ENCODE measurements around the gene STX5. TPM values are rescaled to one million over a fixed set of nuclear protein-coding genes. Genes with fewer than 3 reads are reported as not detected.
"Not testable (repeated sequence)": the region's sequence is repeated elsewhere in the genome, so short reads cannot be mapped to it uniquely, and the experiment has no call there.

The STX5 gene
- total RNA-seq, 5 donors from 2014 or later (not counting 1 experiment from before 2014, with no cell fraction given), result 49.3 to 132 (median 58.0) TPM

DNA sequence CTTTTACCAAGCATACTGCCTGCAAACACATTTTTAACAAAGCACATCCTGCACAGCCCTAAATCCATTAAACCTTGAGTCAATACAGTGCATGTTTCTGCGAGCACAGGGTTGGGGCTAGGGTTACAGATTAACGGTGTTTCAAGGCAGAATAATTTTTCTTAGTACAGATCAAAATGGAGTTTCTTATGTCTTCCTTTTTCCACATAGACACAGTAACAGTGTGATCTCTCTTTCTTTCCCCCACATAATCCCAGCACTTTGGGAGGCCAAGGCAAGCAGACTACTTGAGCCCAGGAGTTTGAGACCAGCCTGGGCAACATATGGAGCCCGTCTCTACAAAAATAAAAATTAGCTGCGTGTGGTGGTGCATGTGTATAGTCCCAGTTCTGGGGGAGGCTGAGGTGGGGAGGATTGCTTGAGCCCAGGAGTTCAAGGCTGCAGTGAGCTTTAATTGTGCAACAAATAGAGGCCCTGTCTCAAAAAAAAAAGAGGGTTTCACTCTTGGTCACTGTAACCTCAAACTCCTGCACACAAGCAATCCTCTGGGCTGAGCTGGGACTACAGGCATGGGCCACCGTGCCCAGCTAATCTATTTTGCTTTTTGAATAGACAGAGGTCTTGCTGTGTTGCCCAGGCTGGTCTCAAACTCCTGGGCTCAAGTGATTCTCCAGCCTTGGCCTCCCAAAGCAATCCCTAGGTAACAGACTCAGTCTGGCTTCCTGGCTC lies 29.1 kb upstream of the STX5 start:
- no peak overlapping the region for H3K4me3 ChIP-seq (ENCODE audit: control insufficient read depth in 1 of 2, extremely low read depth in 1 of 2, low read length in 1 of 2)
- POLR2A ChIA-PET, result interaction anchor here in 1 of 2 donors (1.2 kb wide), 1 partner anchor 107 kb away, joined by 9 read pairs; the partner anchor contains the start of gene ZBTB3
- H3K36me3 Mint-ChIP-seq, result no peaks in the 10 kb centered on the region
- peaks cover 15 to 27% (median 25%) of the 10 kb centered on the region in 3 donors for H3K4me1 Mint-ChIP-seq
- no peak for DNase-seq
- H3K4me1 ChIP-seq (ENCODE audit: control insufficient read depth in 1 of 2, extremely low read depth in 1 of 2, insufficient read depth in 2 of 2, low read length in 2 of 2), result peaks cover 5 to 18% of the 10 kb centered on the region in 2 experiments
- H3K9me3 Mint-ChIP-seq, result no peaks in the 10 kb centered on the region
- H3K27me3 ChIP-seq (replicated peaks in 1 of 2; ENCODE audit: control insufficient read depth in 2 of 2, extremely low read depth in 1 of 2, insufficient read depth in 2 of 2, low read length in 1 of 2), result no peaks in the 10 kb centered on the region
- no peak overlapping the region for H3K27ac ChIP-seq (ENCODE audit: low read length)
- WGBS (ENCODE audit: insufficient coverage), result 58% methylated on average over 2 of the region's 5 CpGs
- no peaks in the 10 kb centered on the region for H3K36me3 ChIP-seq (ENCODE audit: control insufficient read depth in 2 of 2, extremely low read depth in 1 of 2, insufficient read depth in 1 of 2, low read length in 1 of 2)
- H3K9me3 ChIP-seq, result no peaks in the 10 kb centered on the region
- no peak overlapping the region for H3K27ac Mint-ChIP-seq
- no peak overlapping the region for H3K4me3 Mint-ChIP-seq
- no peaks in the 10 kb centered on the region for H3K27me3 Mint-ChIP-seq
- no peak for ATAC-seq (replicated peaks in 1 of 4)
- CTCF ChIA-PET, result interaction anchor here in 1 of 2 donors (2.9 kb wide), 1 partner anchor 75 kb away, joined by 12 read pairs; no protein-coding TSS in a partner anchor

DNA sequence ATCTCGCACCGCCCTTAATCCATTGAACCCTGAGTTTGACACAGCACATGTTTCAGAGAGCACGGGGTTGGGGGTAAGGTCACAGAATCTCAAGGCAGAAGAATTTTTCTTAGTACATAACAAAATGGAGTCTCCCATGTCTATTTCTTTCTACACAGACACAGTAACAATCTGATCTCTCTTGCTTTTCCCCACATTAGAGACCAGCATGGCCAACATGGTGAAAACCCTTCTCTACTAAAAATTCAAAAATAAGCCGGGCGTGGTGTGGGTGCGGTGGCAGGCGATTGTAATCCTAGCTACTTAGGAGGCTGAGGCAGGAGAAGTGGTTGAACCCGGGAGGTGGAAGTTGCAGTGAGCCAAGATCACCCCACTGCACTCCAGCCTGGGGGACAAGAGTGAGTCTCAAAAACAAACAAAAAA lies 27.4 kb upstream of the STX5 start:
- H3K9me3 Mint-ChIP-seq; H3K27me3 ChIP-seq (replicated peaks in 1 of 2; ENCODE audit: control insufficient read depth in 2 of 2, extremely low read depth in 1 of 2, insufficient read depth in 2 of 2, low read length in 1 of 2); H3K27me3 Mint-ChIP-seq; POLR2A ChIA-PET; ATAC-seq (replicated peaks in 1 of 4); DNase-seq; H3K36me3 ChIP-seq (ENCODE audit: control insufficient read depth in 2 of 2, extremely low read depth in 1 of 2, insufficient read depth in 1 of 2, low read length in 1 of 2); CTCF ChIA-PET; H3K27ac ChIP-seq (ENCODE audit: low read length); H3K27ac Mint-ChIP-seq; H3K9me3 ChIP-seq; H3K4me3 ChIP-seq (ENCODE audit: control insufficient read depth in 1 of 2, extremely low read depth in 1 of 2, low read length in 1 of 2); H3K4me3 Mint-ChIP-seq: not testable (repeated sequence)
- no CpG with 5 or more reads among the region's 8 CpGs for WGBS (ENCODE audit: insufficient coverage)
- peaks cover 13 to 24% of the 10 kb centered on the region in 2 experiments for H3K4me1 ChIP-seq (ENCODE audit: control insufficient read depth in 1 of 2, extremely low read depth in 1 of 2, insufficient read depth in 2 of 2, low read length in 2 of 2)
- H3K36me3 Mint-ChIP-seq, result peaks cover 13% of the 10 kb centered on the region
- peaks cover 21 to 43% (median 37%) of the 10 kb centered on the region in 3 donors for H3K4me1 Mint-ChIP-seq

DNA sequence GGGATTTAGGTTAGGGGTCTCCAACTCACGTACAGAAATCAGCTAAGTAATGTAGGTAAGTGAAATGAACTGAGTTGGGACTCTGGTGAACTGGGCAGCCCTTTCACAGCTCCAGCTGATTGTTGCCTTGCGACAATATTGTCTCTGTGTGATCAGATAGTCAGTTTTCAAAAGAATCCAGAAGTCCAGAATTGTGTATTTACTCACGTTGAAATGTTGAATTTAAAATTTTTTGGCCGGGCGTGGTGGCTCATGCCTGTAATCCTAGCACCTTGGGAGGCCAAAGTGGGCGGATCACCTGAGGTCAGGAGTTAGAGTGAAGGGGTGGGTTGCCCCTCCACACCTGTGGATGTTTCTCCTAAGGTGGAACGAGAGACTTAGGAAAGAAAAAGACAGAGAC lies 26.4 kb upstream of the STX5 start:
- no peaks in the 10 kb centered on the region for H3K9me3 ChIP-seq
- no peak for DNase-seq
- Mint-ChIP-seq H3K4me3 (peak overlapping the region in 1 of 3 donors; percentile 50), H3K36me3 (peaks cover 24% of the 10 kb centered on the region), H3K27ac (no peak overlapping the region), H3K9me3 (no peaks in the 10 kb centered on the region), H3K27me3 (no peaks in the 10 kb centered on the region), H3K4me1 (peaks cover 32 to 54% (median 48%) of the 10 kb centered on the region in 3 donors)
- ChIA-PET POLR2A (interaction anchor here in 1 of 2 donors (0.5 kb wide), 1 partner anchor 39 kb away, joined by 5 read pairs; no protein-coding TSS in a partner anchor), CTCF (interaction anchor here in 1 of 2 donors (0.7 to 0.8 kb wide), 2 partner anchors 21 to 83 kb away, joined by 3 read pairs; no protein-coding TSS in a partner anchor)
- H3K4me3 ChIP-seq (ENCODE audit: control insufficient read depth in 1 of 2, extremely low read depth in 1 of 2, low read length in 1 of 2), result no peak overlapping the region
- H3K36me3 ChIP-seq (ENCODE audit: control insufficient read depth in 2 of 2, extremely low read depth in 1 of 2, insufficient read depth in 1 of 2, low read length in 1 of 2), result peaks cover 0 to 14% of the 10 kb centered on the region in 2 donors
- no peaks in the 10 kb centered on the region for H3K27me3 ChIP-seq (replicated peaks in 1 of 2; ENCODE audit: control insufficient read depth in 2 of 2, extremely low read depth in 1 of 2, insufficient read depth in 2 of 2, low read length in 1 of 2)
- H3K4me1 ChIP-seq (ENCODE audit: control insufficient read depth in 1 of 2, extremely low read depth in 1 of 2, insufficient read depth in 2 of 2, low read length in 2 of 2), result peaks cover 24 to 34% of the 10 kb centered on the region in 2 experiments
- 87% methylated on average over 2 of the region's 7 CpGs for WGBS (ENCODE audit: insufficient coverage)
- ATAC-seq (replicated peaks in 1 of 4), result no peak
- no peak overlapping the region for H3K27ac ChIP-seq (ENCODE audit: low read length)

GRCh38 chr11:62857541-62857982 lies 25.7 kb upstream of the STX5 start:
- H3K36me3 Mint-ChIP-seq, result peaks cover 30% of the 10 kb centered on the region
- peak overlapping the region; percentile 28 to 34 for H3K27ac Mint-ChIP-seq
- H3K9me3 ChIP-seq, result no peaks in the 10 kb centered on the region
- no peak overlapping the region for H3K27ac ChIP-seq (ENCODE audit: low read length)
- ATAC-seq (replicated peaks in 1 of 4) (no peak), DNase-seq (no peak)
- H3K4me3 Mint-ChIP-seq, result peak overlapping the region; percentile 17 to 97 (median 50)
- no peaks in the 10 kb centered on the region for H3K27me3 Mint-ChIP-seq
- CTCF ChIA-PET, result interaction anchor here in 1 of 2 donors (0.7 to 2.8 kb wide), 3 partner anchors 17 to 82 kb away, joined by 3 to 19 read pairs (median 3); no protein-coding TSS in a partner anchor
- peaks cover 35 to 56% (median 51%) of the 10 kb centered on the region in 3 donors for H3K4me1 Mint-ChIP-seq
- peaks cover 0 to 20% of the 10 kb centered on the region in 2 donors for H3K36me3 ChIP-seq (ENCODE audit: control insufficient read depth in 2 of 2, extremely low read depth in 1 of 2, insufficient read depth in 1 of 2, low read length in 1 of 2)
- H3K9me3 Mint-ChIP-seq, result no peaks in the 10 kb centered on the region
- no peaks in the 10 kb centered on the region for H3K27me3 ChIP-seq (replicated peaks in 1 of 2; ENCODE audit: control insufficient read depth in 2 of 2, extremely low read depth in 1 of 2, insufficient read depth in 2 of 2, low read length in 1 of 2)
- POLR2A ChIA-PET, result interaction anchor here in 1 of 2 donors (0.5 to 0.6 kb wide), 2 partner anchors 26 to 38 kb away, joined by 4 to 5 read pairs; no protein-coding TSS in a partner anchor
- H3K4me1 ChIP-seq (ENCODE audit: control insufficient read depth in 1 of 2, extremely low read depth in 1 of 2, insufficient read depth in 2 of 2, low read length in 2 of 2), result peaks cover 29 to 33% of the 10 kb centered on the region in 2 experiments
- no peak overlapping the region for H3K4me3 ChIP-seq (ENCODE audit: control insufficient read depth in 1 of 2, extremely low read depth in 1 of 2, low read length in 1 of 2)
- WGBS (ENCODE audit: insufficient coverage), result 78% methylated on average over 2 of the region's 2 CpGs

DNA sequence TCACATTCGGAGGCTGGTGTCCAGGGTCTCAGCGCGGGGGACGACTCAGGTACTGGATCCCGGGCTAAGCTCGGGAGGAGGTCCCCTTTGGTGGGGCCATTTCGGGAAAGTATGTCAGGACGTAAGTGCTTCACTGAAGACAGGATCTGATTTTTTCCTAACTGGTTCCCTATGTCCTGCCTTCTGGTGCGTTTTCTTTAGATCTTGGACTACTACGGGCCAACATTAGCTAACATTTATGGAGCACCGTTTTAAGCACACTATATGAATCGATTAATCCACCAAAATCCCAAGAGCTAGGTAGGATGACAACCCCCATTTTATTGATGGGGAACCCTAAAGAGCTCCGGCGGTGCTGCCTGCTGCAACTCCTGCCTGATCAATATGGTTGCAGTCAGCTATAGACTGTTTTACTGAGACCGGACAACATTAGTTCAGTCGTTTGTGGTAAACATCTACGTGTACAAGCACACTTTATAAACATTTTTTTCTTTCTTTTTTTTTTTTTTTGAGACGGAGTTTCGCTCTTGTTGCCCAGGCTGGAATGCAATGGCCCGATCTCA lies 24.6 kb upstream of the STX5 start:
- POLR2A ChIA-PET, result interaction anchor here (0.5 to 3.4 kb wide), 27 partner anchors 8 to 711 kb away, joined by 3 to 23 read pairs (median 4); partner anchors contain the start of genes C11orf98 (in 2 of the 2), CSKMT (in 2 of the 2), LBHD1 (in 1 of the 2) and NXF1 (in 1 of the 2)
- Mint-ChIP-seq H3K4me3 (peak overlapping the region; percentile 93 to 98 (median 97)), H3K27me3 (no peaks in the 10 kb centered on the region), H3K36me3 (peaks cover 38% of the 10 kb centered on the region), H3K4me1 (peaks cover 43 to 62% (median 59%) of the 10 kb centered on the region in 3 donors), H3K27ac (peak overlapping the region; percentile 94 to 96), H3K9me3 (no peaks in the 10 kb centered on the region)
- H3K27ac ChIP-seq (ENCODE audit: low read length), result peak overlapping the region; percentile 62
- H3K9me3 ChIP-seq, result no peaks in the 10 kb centered on the region
- no peaks in the 10 kb centered on the region for H3K27me3 ChIP-seq (replicated peaks in 1 of 2; ENCODE audit: control insufficient read depth in 2 of 2, extremely low read depth in 1 of 2, insufficient read depth in 2 of 2, low read length in 1 of 2)
- no peak for ATAC-seq (replicated peaks in 1 of 4)
- H3K4me1 ChIP-seq (ENCODE audit: control insufficient read depth in 1 of 2, extremely low read depth in 1 of 2, insufficient read depth in 2 of 2, low read length in 2 of 2), result peaks cover 32 to 33% of the 10 kb centered on the region in 2 experiments
- peaks cover 0 to 31% of the 10 kb centered on the region in 2 donors for H3K36me3 ChIP-seq (ENCODE audit: control insufficient read depth in 2 of 2, extremely low read depth in 1 of 2, insufficient read depth in 1 of 2, low read length in 1 of 2)
- peak overlapping the region; percentile 81 to 100 for H3K4me3 ChIP-seq (ENCODE audit: control insufficient read depth in 1 of 2, extremely low read depth in 1 of 2, low read length in 1 of 2)
- DNase-seq, result peak in 1 of 35 experiments; percentile 48
- WGBS (ENCODE audit: insufficient coverage), result 0% methylated on average over 11 of the region's 20 CpGs
- CTCF ChIA-PET, result interaction anchor here in 1 of 2 donors (0.6 to 2.8 kb wide), 13 partner anchors 8 to 282 kb away, joined by 3 to 19 read pairs (median 3); partner anchors contain the start of genes HNRNPUL2, SLC3A2, STX5 and TAF6L

Measured in T-cell (primary cell).